ENCODE data around the gene RAD9A. TPM values are rescaled to one million over a fixed set of nuclear protein-coding genes. Genes with fewer than 3 reads are reported as not detected.
A peak's percentile ranks its signal among the peaks of the same experiment; 100 is the strongest.

RAD9A gene
- total RNA-seq, 1 experiment from 2014 or later, result 20.3 TPM

DNA sequence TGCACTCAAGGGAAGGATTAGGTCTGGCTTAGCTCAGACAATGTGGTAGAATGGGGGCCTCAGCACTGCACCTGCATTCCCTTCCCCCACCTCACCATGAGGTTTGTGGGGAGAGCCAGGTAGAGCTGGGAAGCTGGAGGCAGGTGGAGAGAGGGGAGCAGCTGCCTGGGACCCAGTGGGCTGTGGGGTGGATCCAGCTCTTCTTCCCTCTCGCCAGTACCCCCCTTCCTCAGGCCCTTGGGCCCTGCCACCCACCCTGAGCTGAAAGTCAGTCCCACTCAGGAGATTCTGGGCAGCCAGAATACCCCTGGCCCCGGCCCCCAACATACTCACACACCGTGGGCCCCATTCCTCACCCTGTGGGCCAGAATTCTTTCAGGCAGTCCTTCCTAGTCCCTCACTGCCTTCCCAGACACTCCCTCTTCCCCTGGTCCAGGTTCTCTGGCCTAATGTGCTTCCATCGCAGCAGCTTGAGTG, 35.4 kb upstream of the RAD9A start:
- in situ Hi-C loops (cut with HindIII; ENCODE audit: low sequenced_read_pairs), result no loop called here
- no peak for DNase-seq (ENCODE audit: low spot score)

GRCh38 chr11:67356864-67357561, 34.8 kb upstream of the RAD9A start:
- in situ Hi-C loops (cut with HindIII; ENCODE audit: low sequenced_read_pairs), result no loop called here
- DNase-seq (ENCODE audit: low spot score), result peak; percentile 79

DNA sequence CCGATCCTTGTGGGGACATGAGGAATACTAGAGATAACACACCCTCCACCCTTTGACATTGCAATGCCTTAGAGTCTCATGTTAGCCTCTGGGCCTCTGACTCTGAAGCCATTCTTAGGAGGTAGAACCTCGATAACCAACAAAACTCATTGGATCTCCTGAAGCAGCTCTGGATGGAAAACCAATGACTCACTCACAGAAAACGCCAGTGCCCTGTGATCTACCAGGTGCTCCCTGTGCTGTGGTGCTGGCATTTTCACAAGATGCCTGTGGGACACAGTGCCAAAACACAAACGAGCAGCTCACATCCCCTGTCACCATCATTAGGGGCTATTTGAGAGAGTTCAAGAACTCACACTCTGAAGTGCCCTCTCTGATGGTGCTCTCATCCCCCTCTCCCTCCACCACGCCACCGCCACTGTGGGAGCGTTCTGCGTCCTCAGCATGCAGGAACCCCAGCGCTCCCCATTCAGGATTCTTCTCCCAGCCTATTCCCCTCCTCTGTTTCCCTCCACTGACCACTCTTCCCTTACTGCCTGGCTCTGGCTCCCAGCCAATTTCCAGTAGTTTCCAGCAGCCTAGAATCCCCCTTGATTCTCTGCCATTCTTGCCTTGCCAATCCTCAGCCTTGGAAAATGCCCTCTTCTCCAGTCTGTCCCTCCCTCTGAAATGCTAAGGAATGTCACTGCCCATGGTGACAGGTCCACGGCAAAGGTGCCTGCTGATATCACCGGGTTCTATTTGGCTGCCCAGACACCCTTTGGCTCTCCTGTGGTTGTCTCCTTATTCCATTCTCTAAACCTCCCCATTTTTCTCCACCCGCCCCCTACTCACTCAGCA, 33.7 kb upstream of the RAD9A start:
- no peak for DNase-seq (ENCODE audit: low spot score)
- in situ Hi-C loops (cut with HindIII; ENCODE audit: low sequenced_read_pairs), result no loop called here

- in situ Hi-C loops (cut with HindIII; ENCODE audit: low sequenced_read_pairs), result no loop called here
- DNase-seq (ENCODE audit: low spot score), result no peak
Observed at GRCh38 chr11:67364169-67364568, 27.6 kb upstream of the RAD9A start.

- in situ Hi-C loops (cut with HindIII; ENCODE audit: low sequenced_read_pairs), result no loop called here
- DNase-seq (ENCODE audit: low spot score), result no peak
Observed at GRCh38 chr11:67364783-67365722, 26.7 kb upstream of the RAD9A start.

DNA sequence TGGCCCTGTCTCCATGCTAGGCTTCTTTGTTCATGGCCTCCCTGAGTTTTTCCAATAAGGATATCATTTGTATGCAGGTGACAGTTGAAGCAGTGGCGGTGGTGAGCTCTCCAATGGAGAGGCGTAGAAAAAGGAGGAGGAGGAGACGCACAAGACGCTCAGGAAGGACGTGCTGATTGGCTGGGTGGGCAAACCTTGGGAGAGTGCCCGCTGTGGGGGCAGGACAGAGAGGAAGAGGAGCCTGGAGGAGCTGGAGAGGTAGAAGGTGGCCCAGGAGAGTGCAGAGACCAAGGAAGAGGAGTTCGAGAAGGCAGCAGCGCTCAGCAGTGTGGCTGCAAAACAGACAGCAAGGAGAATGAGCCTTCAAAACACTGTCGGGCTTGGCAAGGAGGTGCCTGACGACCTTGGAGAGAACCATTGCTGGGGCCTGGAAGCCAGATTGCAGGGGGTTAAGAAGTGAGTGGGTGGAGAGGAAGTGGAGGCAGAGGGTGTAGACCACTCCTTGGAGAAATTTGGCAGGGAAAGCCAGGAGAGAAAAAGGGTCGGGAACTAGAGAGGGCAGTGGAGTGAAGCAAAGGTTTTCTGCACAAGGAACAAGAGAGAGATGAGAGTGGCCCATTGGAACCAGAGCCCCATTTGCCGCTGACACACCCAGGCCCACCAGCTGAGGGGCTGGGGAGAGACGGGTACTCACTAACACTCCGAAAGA, 25.9 kb upstream of the RAD9A start:
- no peak for DNase-seq (ENCODE audit: low spot score)
- in situ Hi-C loops (cut with HindIII; ENCODE audit: low sequenced_read_pairs), result no loop called here

- in situ Hi-C loops (cut with HindIII; ENCODE audit: low sequenced_read_pairs), result no loop called here
- DNase-seq (ENCODE audit: low spot score), result no peak
Observed at GRCh38 chr11:67366546-67366945, 25.2 kb upstream of the RAD9A start.

- in situ Hi-C loops (cut with HindIII; ENCODE audit: low sequenced_read_pairs), result no loop called here
Observed at GRCh38 chr11:67366961-67367760, 24.6 kb upstream of the RAD9A start.

GRCh38 chr11:67367761-67368227, 24.0 kb upstream of the RAD9A start:
- no peak for DNase-seq (ENCODE audit: low spot score)
- in situ Hi-C loops (cut with HindIII; ENCODE audit: low sequenced_read_pairs), result no loop called here

More at GRCh38 chr11:67366961-67367760, 24.6 kb upstream of the RAD9A start:
- DNase-seq (ENCODE audit: low spot score), result no peak

GRCh38 chr11:67368621-67369020, 23.2 kb upstream of the RAD9A start:
- in situ Hi-C loops (cut with HindIII; ENCODE audit: low sequenced_read_pairs), result no loop called here
- no peak for DNase-seq (ENCODE audit: low spot score)

- DNase-seq (ENCODE audit: low spot score), result no peak
- in situ Hi-C loops (cut with HindIII; ENCODE audit: low sequenced_read_pairs), result no loop called here
Observed at GRCh38 chr11:67369275-67369674, 22.5 kb upstream of the RAD9A start.

- DNase-seq (ENCODE audit: low spot score), result no peak
- in situ Hi-C loops (cut with HindIII; ENCODE audit: low sequenced_read_pairs), result no loop called here
Observed at GRCh38 chr11:67369801-67370284, 21.9 kb upstream of the RAD9A start.

DNA sequence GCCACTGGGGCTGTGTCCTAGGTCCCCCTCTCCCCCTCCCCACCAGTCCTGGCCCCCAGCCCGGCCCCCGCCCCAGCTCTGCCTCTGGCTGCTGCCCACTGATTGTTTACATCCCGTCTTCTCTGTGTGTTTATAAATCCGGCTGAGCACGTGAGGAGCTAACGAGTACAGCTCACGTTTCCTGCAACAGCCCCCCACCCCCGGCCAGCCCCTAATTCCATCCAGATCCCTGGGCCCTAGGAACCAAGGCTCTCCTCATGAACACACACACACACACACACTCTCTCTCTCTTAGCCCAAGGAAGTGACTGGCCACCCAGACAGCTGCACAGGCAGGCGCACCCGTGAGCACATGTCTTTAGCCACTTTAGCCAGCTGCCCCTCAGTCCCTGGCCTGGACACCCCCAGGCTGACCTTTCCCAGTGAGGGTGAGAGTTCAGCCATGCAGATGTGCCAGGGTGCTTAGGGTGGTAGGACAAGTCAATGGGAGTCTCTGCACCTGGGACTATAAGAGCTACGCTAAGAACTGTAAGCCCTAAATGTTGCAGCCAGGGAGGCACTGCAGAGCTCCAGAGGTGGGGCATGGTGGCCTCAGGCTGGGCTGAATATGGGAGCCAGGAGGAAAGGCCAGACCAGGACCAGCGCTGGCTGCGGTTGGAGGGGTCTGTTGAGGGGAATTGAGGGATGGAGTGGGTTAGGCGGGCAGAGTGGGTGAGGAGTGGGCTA, 21.3 kb upstream of the RAD9A start:
- in situ Hi-C loops (cut with HindIII; ENCODE audit: low sequenced_read_pairs), result no loop called here

GRCh38 chr11:67371189-67371910, 20.4 kb upstream of the RAD9A start:
- in situ Hi-C loops (cut with HindIII; ENCODE audit: low sequenced_read_pairs), result no loop called here
- DNase-seq (ENCODE audit: low spot score), result no peak

More for the DNA sequence above, 21.3 kb upstream of the RAD9A start:
- no peak for DNase-seq (ENCODE audit: low spot score)

DNA sequence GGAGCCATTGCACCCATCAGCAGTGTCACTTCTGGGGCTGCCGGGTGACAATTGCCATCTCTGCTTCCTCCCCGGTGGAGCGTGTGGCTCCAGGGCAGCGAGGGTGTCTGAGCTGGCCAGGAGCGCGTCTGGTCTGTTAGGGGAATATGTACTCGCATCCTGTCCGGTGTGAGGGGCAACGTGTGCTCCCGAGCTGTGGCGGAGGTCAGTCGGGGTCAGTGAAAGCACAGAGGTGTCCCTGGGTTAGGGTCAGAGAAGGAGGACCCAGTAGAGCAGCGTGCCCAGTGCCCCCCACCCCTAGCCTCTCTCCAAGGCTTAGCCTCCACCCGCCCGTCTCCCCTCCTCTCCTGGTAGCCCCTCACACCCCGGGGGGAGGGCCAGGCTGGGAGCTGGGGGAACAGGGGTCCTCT, 19.9 kb upstream of the RAD9A start:
- in situ Hi-C loops (cut with HindIII; ENCODE audit: low sequenced_read_pairs), result no loop called here
- no peak for DNase-seq (ENCODE audit: low spot score)

DNA sequence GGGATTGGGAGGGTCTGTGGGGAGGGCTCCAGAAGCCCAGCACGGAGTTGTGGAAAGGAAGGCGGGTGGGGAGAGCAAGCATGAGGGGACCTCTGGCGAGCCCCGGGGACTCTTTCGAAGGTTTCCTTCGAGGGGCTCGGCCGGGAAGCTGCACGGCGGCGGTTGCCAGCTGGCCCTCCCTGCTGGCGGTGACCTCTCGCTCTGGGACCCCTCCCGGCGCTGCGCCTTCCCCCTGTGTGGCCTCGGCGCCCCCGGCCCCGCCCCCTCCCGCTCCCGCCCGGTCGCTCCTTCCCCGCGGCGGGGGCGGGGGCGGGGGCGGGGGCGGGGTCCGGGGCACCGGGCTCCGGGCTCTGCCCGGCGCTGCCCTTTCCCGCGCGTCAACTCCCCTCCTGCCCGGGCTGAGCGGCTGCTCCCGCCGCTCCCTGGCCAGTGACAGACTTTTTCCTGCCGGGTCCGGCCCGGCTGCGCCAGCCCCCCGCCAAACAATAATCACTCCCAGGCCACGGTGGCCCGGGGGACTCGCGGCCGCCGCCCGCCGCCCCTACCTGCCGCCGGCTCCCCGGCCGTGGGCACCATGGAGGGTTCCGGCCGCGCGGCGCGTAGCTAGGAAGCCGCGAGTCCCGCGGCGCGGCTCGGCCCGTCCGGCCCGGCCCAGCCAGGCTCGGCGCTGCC, 19.3 kb upstream of the RAD9A start:
- no peak for DNase-seq (ENCODE audit: low spot score)

More for the DNA sequence above, 19.3 kb upstream of the RAD9A start:
- in situ Hi-C loops (cut with HindIII; ENCODE audit: low sequenced_read_pairs), result no loop called here
